ENCODE data around the gene CFAP119.

Gene CFAP119

GRCh38 chr16:30737794-30738648 lies 23.8 kb downstream of the CFAP119 start:
- no peak for DNase-seq

GRCh38 chr16:30736995-30737793 lies 24.7 kb downstream of the CFAP119 start:
- no peak for DNase-seq

GRCh38 chr16:30731411-30731810 lies 30.5 kb downstream of the CFAP119 start:
- DNase-seq = no peak

- no peak for DNase-seq
These were observed 32.8 kb downstream of the CFAP119 start for GRCh38 chr16:30728899-30729672.

- no peak for DNase-seq
These were observed 33.5 kb downstream of the CFAP119 start for GRCh38 chr16:30728321-30728720.

GRCh38 chr16:30725418-30725792 lies 36.5 kb downstream of the CFAP119 start:
- DNase-seq = no peak

GRCh38 chr16:30724641-30725417 lies 37.0 kb downstream of the CFAP119 start:
- no peak for DNase-seq

- no peak for DNase-seq
These were observed 38.0 kb downstream of the CFAP119 start for GRCh38 chr16:30723725-30724355.

- no peak for DNase-seq
These were observed 38.9 kb downstream of the CFAP119 start for GRCh38 chr16:30722916-30723315.

- no peak for DNase-seq
These were observed 39.4 kb downstream of the CFAP119 start for GRCh38 chr16:30722443-30722842.

GRCh38 chr16:30721606-30722005 lies 40.3 kb downstream of the CFAP119 start:
- no peak for DNase-seq

GRCh38 chr16:30721167-30721566 lies 40.7 kb downstream of the CFAP119 start:
- no peak for DNase-seq

GRCh38 chr16:30720694-30721093 lies 41.2 kb downstream of the CFAP119 start:
- DNase-seq = no peak

GRCh38 chr16:30720086-30720485 lies 41.8 kb downstream of the CFAP119 start:
- no peak for DNase-seq

GRCh38 chr16:30715750-30716445 lies 46.0 kb downstream of the CFAP119 start:
- DNase-seq = no peak

- DNase-seq = no peak
These were observed 50.1 kb downstream of the CFAP119 start for GRCh38 chr16:30711712-30712111.

- DNase-seq = no peak
These were observed 50.9 kb downstream of the CFAP119 start for GRCh38 chr16:30710971-30711370.
